ENCODE results near the gene PRDM13.
"Not testable (repeated sequence)": the region's sequence is repeated elsewhere in the genome, so short reads cannot be mapped to it uniquely, and the experiment has no call there.

Gene PRDM13

GRCh38 chr6:99650091-99650571, 43.5 kb downstream of the PRDM13 start:
- not testable (repeated sequence) for H3K4me3 ChIP-seq (ENCODE audit: low read length); H3K27me3 ChIP-seq (ENCODE audit: insufficient read depth, low read length); H3K9me3 ChIP-seq (ENCODE audit: insufficient read depth, low read depth, low read length); H3K4me1 ChIP-seq (ENCODE audit: insufficient read depth, low read length); H3K27ac ChIP-seq (ENCODE audit: low read depth, low read length); H3K9ac ChIP-seq (ENCODE audit: low read depth, low read length); H3K36me3 ChIP-seq (ENCODE audit: insufficient read depth, low read length)
- WGBS = 96% methylated on average over 30 of the region's 42 CpGs

GRCh38 chr6:99660206-99660605, 53.6 kb downstream of the PRDM13 start:
- Histone ChIP-seq H3K36me3 (ENCODE audit: insufficient read depth, low read length) (no peaks in the 10 kb centered on the region), H3K27me3 (ENCODE audit: insufficient read depth, low read length) (no peaks in the 10 kb centered on the region), H3K4me1 (ENCODE audit: insufficient read depth, low read length) (0 out of 2 replicates have a peak, but pooled peaks cover 8% of the 10 kb centered on the region), H3K27ac (ENCODE audit: low read depth, low read length) (no peak overlapping the region), H3K9me3 (ENCODE audit: insufficient read depth, low read depth, low read length) (no peaks in the 10 kb centered on the region), H3K9ac (ENCODE audit: low read depth, low read length) (no peak overlapping the region), H3K4me3 (ENCODE audit: low read length) (no peak overlapping the region)
- 49% methylated on average over 1 of the region's 1 CpG for WGBS

- no peak overlapping the region for H3K9ac ChIP-seq (ENCODE audit: low read depth, low read length)
- no peak overlapping the region for H3K4me3 ChIP-seq (ENCODE audit: low read length)
- H3K4me1 ChIP-seq (ENCODE audit: insufficient read depth, low read length) = 0 out of 2 replicates have a peak, but pooled peaks cover 9% of the 10 kb centered on the region
- 100% methylated on average over 1 of the region's 1 CpG for WGBS
- H3K9me3 ChIP-seq (ENCODE audit: insufficient read depth, low read depth, low read length) = no peaks in the 10 kb centered on the region
- H3K36me3 ChIP-seq (ENCODE audit: insufficient read depth, low read length) = no peaks in the 10 kb centered on the region
- no peaks in the 10 kb centered on the region for H3K27me3 ChIP-seq (ENCODE audit: insufficient read depth, low read length)
- H3K27ac ChIP-seq (ENCODE audit: low read depth, low read length) = no peak overlapping the region
These were observed 55.2 kb downstream of the PRDM13 start for GRCh38 chr6:99661870-99662269.

- H3K4me3 ChIP-seq (ENCODE audit: low read length) = no peak overlapping the region
- 0 out of 2 replicates have a peak, but pooled peaks cover 9% of the 10 kb centered on the region for H3K4me1 ChIP-seq (ENCODE audit: insufficient read depth, low read length)
- WGBS = 100% methylated on average over 1 of the region's 1 CpG
- no peak overlapping the region for H3K27ac ChIP-seq (ENCODE audit: low read depth, low read length)
- no peaks in the 10 kb centered on the region for H3K36me3 ChIP-seq (ENCODE audit: insufficient read depth, low read length)
- no peaks in the 10 kb centered on the region for H3K9me3 ChIP-seq (ENCODE audit: insufficient read depth, low read depth, low read length)
- H3K9ac ChIP-seq (ENCODE audit: low read depth, low read length) = no peak overlapping the region
- no peaks in the 10 kb centered on the region for H3K27me3 ChIP-seq (ENCODE audit: insufficient read depth, low read length)
These were observed 56.0 kb downstream of the PRDM13 start for GRCh38 chr6:99662616-99663015.

Measured in HUES64 (cell line).